ENCODE data around the gene PDCD1. TPM values are rescaled to one million over a fixed set of nuclear protein-coding genes. Genes with fewer than 3 reads are reported as not detected.
A peak's percentile ranks its signal among the peaks of the same experiment; 100 is the strongest.

The PDCD1 gene
- total RNA-seq, 1 experiment from 2014 or later = not detected

DNA sequence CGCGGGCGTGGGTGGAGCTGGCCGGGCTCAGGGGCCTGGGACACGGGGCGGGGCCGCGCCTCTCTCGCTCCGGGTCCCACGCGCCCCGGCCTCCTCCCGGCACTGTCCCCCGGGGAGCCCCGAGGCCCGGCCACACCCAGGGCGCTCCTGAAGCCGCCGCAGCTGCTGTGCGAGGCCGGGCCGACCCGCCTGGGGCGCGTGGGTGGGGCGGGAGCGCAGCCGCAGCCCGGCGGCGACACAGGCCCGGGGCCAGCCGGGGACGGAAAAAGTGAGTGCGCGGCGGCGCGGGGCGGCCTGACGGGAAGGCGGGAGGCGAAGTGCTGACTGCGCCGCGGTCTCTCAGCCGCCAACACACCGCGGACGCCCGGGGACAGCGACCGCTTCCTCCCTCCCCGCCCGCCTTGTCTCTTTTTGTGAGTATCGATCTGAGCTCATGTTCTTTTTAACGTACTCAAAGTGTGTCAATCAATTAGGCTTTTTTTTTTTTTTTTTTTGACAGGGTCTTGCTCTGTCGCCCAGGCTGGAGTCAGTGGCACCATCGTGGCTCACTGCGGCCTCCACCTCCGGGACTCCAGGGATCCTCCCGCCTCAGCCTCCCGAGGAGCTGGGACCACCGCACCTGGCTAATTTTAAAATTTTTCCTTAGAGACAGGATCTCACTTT lies 14.5 kb downstream of the PDCD1 start:
- TF ChIP-seq EZH2 (IDR thresholded peaks at IDR 0.05; ENCODE audit: low read depth) = peak; percentile 96
- TF ChIP-seq, protein P1, sequence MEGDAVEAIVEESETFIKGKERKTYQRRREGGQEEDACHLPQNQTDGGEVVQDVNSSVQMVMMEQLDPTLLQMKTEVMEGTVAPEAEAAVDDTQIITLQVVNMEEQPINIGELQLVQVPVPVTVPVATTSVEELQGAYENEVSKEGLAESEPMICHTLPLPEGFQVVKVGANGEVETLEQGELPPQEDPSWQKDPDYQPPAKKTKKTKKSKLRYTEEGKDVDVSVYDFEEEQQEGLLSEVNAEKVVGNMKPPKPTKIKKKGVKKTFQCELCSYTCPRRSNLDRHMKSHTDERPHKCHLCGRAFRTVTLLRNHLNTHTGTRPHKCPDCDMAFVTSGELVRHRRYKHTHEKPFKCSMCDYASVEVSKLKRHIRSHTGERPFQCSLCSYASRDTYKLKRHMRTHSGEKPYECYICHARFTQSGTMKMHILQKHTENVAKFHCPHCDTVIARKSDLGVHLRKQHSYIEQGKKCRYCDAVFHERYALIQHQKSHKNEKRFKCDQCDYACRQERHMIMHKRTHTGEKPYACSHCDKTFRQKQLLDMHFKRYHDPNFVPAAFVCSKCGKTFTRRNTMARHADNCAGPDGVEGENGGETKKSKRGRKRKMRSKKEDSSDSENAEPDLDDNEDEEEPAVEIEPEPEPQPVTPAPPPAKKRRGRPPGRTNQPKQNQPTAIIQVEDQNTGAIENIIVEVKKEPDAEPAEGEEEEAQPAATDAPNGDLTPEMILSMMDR (conservative IDR thresholded peaks at IDR 0.05) = no peak
- Histone ChIP-seq H3K36me3 (ENCODE audit: low read depth) (no peaks in the 10 kb centered on the region), H3F3A (ENCODE audit: insufficient read depth, low read depth) (no peaks in the 10 kb centered on the region; the same call in 1 of the 2 replicates), H3K27me3 (ENCODE audit: insufficient read depth, low read depth) (peaks cover 49% of the 10 kb centered on the region), H3K4me3 (no peak overlapping the region), H2AFZ (no peak overlapping the region), H3K27ac (no peak overlapping the region), H3K4me1 (replicated peaks; ENCODE audit: insufficient read depth) (no peaks in the 10 kb centered on the region), H4K20me1 (ENCODE audit: insufficient read depth) (no peaks in the 10 kb centered on the region), H3K4me2 (peak overlapping the region; percentile 36; the same call in 1 of the 2 replicates), H3K9me3 (ENCODE audit: insufficient read depth, low read depth) (no peaks in the 10 kb centered on the region), H3K79me2 (ENCODE audit: low read depth) (no peaks in the 10 kb centered on the region), H3K9me2 (ENCODE audit: insufficient read depth) (no peaks in the 10 kb centered on the region)
- intact Hi-C loops (cut with micrococcal nuclease; ENCODE audit: unreplicated experiment) = loop anchor here (2.0 kb wide), 1 partner anchor 69 kb away; no protein-coding TSS in a partner anchor
- BruUV-seq (replicated peaks) = no TSS peak
- ChIA-PET POLR2A (ENCODE audit: unreplicated experiment) (interaction anchor here (0.6 to 0.7 kb wide), 2 partner anchors 63 to 653 kb away, joined by 11 to 19 read pairs; no protein-coding TSS in a partner anchor), CTCF (no interaction called here)
- DNase-seq = peak in 1 of 2 experiments; percentile 84

DNA sequence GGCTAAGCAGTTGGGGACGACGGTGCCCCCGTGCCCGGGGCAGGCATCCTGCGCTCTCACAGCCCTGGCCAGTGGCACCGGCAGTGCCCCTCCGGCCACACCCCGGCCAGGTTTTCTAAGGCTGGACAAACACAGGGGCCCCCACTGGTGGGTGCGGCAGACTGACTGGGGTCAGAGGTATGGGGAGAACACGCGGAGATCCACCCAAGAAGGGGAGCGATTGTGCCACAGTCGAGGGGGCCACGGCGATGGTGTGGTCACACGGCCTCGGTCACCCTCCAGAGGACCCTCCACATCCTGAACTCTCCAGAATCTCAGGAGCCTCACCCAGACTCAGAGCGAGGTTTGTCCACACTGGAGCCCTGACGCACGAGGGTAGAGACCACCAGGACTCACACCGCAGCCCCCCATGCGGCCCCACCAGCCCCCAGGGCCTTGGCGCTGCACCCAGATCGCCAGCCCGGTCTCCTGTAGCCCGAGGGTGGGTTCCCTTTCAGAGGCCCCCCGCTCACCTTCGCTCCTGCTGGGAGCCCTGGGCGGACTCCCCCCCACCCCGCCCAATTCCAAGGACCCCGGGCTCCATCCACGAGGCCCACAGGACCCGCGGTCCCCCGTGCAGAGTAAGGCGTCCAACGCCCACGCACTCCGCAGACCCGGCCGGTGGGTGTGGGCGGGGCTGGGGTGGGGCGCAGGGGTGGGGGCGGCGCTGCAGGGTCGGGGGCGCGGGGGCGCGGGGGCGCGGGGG lies 15.2 kb downstream of the PDCD1 start:
- H3K4me3 ChIP-seq = no peak overlapping the region
- POLR2A ChIA-PET (ENCODE audit: unreplicated experiment) = interaction anchor here (0.6 to 0.7 kb wide), 2 partner anchors 63 to 653 kb away, joined by 11 to 19 read pairs; no protein-coding TSS in a partner anchor

DNA sequence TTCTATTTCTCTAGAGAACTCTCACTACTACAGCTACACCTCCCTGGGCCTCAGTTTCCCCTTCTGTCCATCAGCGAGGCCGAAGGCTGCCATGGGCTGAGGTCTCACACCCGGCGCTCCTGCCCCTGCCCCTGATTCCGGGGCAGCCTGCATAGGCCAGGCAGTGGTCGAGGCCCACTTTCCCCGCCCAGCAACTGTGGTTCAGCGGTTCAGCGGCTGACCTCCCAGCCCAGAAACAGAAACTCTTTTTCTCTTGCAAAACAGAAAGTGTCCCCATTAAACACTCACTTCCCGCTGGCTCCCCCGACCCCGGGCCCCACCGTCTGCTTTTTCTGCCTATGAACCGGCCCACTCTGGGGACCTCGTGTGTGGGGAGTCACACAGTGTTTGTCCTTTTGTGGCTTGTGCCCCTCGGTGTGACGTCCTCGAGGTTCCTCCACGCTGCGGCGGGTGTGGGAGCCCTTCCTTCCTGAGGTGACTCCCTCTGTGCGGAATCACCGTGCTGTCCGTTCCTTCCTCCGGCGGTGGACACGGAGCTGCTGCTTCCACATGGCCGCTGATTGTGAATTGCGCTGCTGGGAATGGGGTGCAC lies 16.0 kb downstream of the PDCD1 start:
- H3K9me3 ChIP-seq (ENCODE audit: insufficient read depth, low read depth) = no peaks in the 10 kb centered on the region
- no peak overlapping the region for H3K4me3 ChIP-seq
- intact Hi-C loops (cut with micrococcal nuclease; ENCODE audit: unreplicated experiment) = no loop called here
- no peak for DNase-seq
- ChIA-PET POLR2A (ENCODE audit: unreplicated experiment) (no interaction called here), CTCF (no interaction called here)
- no TSS peak for BruUV-seq (replicated peaks)
- H3K27ac ChIP-seq = no peak overlapping the region
- no peaks in the 10 kb centered on the region for H3K79me2 ChIP-seq (ENCODE audit: low read depth)
- no peaks in the 10 kb centered on the region for H3K36me3 ChIP-seq (ENCODE audit: low read depth)
- H4K20me1 ChIP-seq (ENCODE audit: insufficient read depth) = no peaks in the 10 kb centered on the region
- H3K9me2 ChIP-seq (ENCODE audit: insufficient read depth) = no peaks in the 10 kb centered on the region
- H3F3A ChIP-seq (ENCODE audit: insufficient read depth, low read depth) = no peaks in the 10 kb centered on the region; the same call in 1 of the 2 replicates
- H3K4me2 ChIP-seq = no peak overlapping the region
- no peaks in the 10 kb centered on the region for H3K4me1 ChIP-seq (replicated peaks; ENCODE audit: insufficient read depth)
- TF ChIP-seq, protein P1 (conservative IDR thresholded peaks at IDR 0.05) = no peak
- no peak for TF ChIP-seq EZH2 (IDR thresholded peaks at IDR 0.05; ENCODE audit: low read depth)
- peaks cover 59% of the 10 kb centered on the region for H3K27me3 ChIP-seq (ENCODE audit: insufficient read depth, low read depth)
- no peak overlapping the region for H2AFZ ChIP-seq

More for the DNA sequence above, 15.2 kb downstream of the PDCD1 start:
- Histone ChIP-seq H3K9me3 (ENCODE audit: insufficient read depth, low read depth) (no peaks in the 10 kb centered on the region), H3K27me3 (ENCODE audit: insufficient read depth, low read depth) (peaks cover 51% of the 10 kb centered on the region), H2AFZ (no peak overlapping the region), H3K27ac (no peak overlapping the region), H4K20me1 (ENCODE audit: insufficient read depth) (no peaks in the 10 kb centered on the region), H3K36me3 (ENCODE audit: low read depth) (no peaks in the 10 kb centered on the region), H3K4me1 (replicated peaks; ENCODE audit: insufficient read depth) (no peaks in the 10 kb centered on the region), H3K4me2 (no peak overlapping the region), H3K79me2 (ENCODE audit: low read depth) (no peaks in the 10 kb centered on the region), H3K9me2 (ENCODE audit: insufficient read depth) (no peaks in the 10 kb centered on the region), H3F3A (ENCODE audit: insufficient read depth, low read depth) (no peaks in the 10 kb centered on the region; the same call in 1 of the 2 replicates)
- no peak for TF ChIP-seq EZH2 (IDR thresholded peaks at IDR 0.05; ENCODE audit: low read depth)
- TF ChIP-seq, protein P1 (conservative IDR thresholded peaks at IDR 0.05) = no peak
- CTCF ChIA-PET = no interaction called here
- DNase-seq = no peak
- BruUV-seq (replicated peaks) = no TSS peak
- intact Hi-C loops (cut with micrococcal nuclease; ENCODE audit: unreplicated experiment) = loop anchor here (2.0 kb wide), 1 partner anchor 69 kb away; no protein-coding TSS in a partner anchor
